MG63 (cell line): Measurements from ENCODE around the gene VWC2L. TPM values are rescaled to one million over a fixed set of nuclear protein-coding genes. Genes with fewer than 3 reads are reported as not detected.

Experiments
- DNase-seq: peaks from one replicate; pipeline ENCODE4 v3.0.0-alpha.2; 2020
- H3K27me3 ChIP-seq: fragments of 250-450 bp; sonication (Bioruptor Pico); 2 replicates; pipeline ENCODE4 v1.5.1; 2020; ENCODE audit warnings: mild to moderate bottlenecking, moderate library complexity
- H3K36me3 ChIP-seq: fragments of 250-450 bp; sonication (Bioruptor Pico); 2 replicates; pipeline ENCODE4 v1.5.1; 2020; ENCODE audit warnings: mild to moderate bottlenecking, moderate library complexity
- H3K4me3 ChIP-seq: fragments of 250-450 bp; sonication (Bioruptor Pico); 2 replicates; pipeline ENCODE4 v1.5.1; 2020; ENCODE audit warnings: mild to moderate bottlenecking, moderate library complexity
- H3K9me3 ChIP-seq: fragments of 250-450 bp; sonication (Bioruptor Pico); 2 replicates; pipeline ENCODE4 v1.5.1; 2020; ENCODE audit warnings: mild to moderate bottlenecking, moderate library complexity
- total RNA-seq: library from RNA; depleted of rRNA; stranded (reverse); fragments of >200 nt; shearing (Covaris generic); gene quantifications from 2 replicates; pipeline ENCODE4 v1.2.3, GENCODE V29; 2014; ENCODE audit warnings: low replicate concordance

VWC2L gene
- total RNA-seq, 1 experiment from 2014 or later: not detected

DNA sequence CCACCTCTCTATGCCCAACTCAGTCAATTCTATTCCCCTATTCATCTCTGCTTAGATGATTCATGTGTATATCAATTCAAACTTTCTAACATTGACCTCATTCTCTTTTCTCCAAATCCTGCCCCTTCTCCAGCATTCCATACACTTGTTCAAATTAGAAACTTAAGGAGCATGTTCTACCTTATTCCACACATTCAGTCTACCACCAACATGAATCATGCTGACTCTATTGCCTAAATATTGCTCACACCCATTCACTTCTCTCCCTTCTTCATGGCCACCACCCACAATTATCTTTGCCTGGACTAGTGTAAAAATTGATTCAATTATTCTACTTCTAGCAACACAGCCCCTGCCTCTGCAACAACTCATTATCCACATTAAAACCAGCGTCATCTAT lies 147.5 kb downstream of the VWC2L start:
- no peak overlapping the region for H3K4me3 ChIP-seq
- no peaks in the 10 kb centered on the region for H3K27me3 ChIP-seq
- DNase-seq: no peak
- no peaks in the 10 kb centered on the region for H3K36me3 ChIP-seq
- no peaks in the 10 kb centered on the region for H3K9me3 ChIP-seq

GRCh38 chr2:214560176-214560575 lies 149.3 kb downstream of the VWC2L start:
- Histone ChIP-seq H3K36me3 (no peaks in the 10 kb centered on the region), H3K4me3 (no peak overlapping the region), H3K27me3 (no peaks in the 10 kb centered on the region), H3K9me3 (no peaks in the 10 kb centered on the region)
- no peak for DNase-seq

DNA sequence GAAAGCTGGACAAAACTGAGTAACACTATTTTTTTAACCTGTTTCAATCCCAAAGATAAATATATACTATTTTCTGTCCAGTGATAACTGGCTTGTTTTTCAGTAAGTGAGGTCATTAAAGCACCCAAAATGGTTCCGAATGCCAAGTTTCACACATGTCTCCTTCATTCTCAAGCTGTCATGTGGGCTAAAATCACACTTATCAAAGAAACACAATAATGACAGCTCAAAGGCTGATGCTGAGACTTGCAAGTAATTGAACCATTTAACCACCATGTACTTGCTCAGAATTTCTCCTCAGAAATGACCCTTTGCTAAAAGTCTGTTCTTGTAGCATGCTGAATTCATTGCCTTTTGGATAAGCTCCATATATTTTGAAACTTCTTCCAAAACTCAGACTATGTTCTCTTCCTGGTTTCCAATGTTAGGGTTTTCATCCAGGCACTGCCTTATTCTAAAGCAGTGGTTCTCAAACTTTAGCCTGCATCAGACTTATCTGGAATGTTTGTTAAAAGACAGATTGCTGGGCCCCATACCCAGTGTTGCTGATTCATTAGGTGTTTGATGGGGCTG lies 149.8 kb downstream of the VWC2L start:
- no peak overlapping the region for H3K4me3 ChIP-seq
- no peaks in the 10 kb centered on the region for H3K27me3 ChIP-seq
- DNase-seq: no peak

DNA sequence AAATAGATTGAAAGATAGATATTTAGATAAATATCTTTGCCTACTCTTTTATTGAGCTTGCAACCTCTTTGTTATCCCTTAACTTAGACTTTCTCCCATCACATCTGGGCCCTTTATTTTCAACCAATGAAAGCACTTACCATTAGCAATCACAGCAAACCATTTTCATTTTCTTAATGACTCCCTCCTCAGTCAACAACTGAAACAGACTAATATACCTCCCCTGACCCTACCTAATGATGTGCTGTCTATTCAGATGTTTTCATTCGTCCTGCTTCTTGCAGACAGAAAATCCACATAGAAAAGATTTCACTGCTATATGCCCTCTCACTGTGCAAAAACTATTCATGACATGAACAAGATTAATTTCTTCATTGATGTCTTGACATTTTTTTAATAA lies 154.4 kb downstream of the VWC2L start:
- H3K36me3 ChIP-seq: no peaks in the 10 kb centered on the region
- DNase-seq: no peak
- no peaks in the 10 kb centered on the region for H3K9me3 ChIP-seq
- H3K4me3 ChIP-seq: no peak overlapping the region
- no peaks in the 10 kb centered on the region for H3K27me3 ChIP-seq

More for the DNA sequence above, 149.8 kb downstream of the VWC2L start:
- no peaks in the 10 kb centered on the region for H3K36me3 ChIP-seq
- no peaks in the 10 kb centered on the region for H3K9me3 ChIP-seq

DNA sequence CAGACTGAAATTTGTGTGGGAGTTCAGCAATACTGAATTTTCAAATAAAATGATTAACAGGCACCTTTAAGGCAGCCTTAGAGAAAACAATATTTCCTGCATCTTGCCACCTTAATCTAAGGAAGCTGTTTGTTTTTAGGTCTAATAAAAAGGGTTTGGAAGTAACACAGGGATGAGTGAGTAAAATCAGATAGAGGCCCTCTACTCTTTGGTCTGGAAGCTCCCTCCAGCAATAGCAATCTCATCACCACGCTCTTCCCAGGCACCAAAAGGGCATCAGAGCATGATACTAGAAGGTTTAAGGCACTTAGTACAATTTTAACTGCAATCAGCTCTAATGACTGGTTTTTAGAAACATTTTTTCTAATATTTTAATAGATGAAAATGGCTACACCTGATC lies 155.6 kb downstream of the VWC2L start:
- DNase-seq: no peak
- H3K9me3 ChIP-seq: no peaks in the 10 kb centered on the region
- no peaks in the 10 kb centered on the region for H3K36me3 ChIP-seq
- H3K4me3 ChIP-seq: no peak overlapping the region
- no peaks in the 10 kb centered on the region for H3K27me3 ChIP-seq

GRCh38 chr2:214569419-214570035 lies 158.7 kb downstream of the VWC2L start:
- no peak for DNase-seq

DNA sequence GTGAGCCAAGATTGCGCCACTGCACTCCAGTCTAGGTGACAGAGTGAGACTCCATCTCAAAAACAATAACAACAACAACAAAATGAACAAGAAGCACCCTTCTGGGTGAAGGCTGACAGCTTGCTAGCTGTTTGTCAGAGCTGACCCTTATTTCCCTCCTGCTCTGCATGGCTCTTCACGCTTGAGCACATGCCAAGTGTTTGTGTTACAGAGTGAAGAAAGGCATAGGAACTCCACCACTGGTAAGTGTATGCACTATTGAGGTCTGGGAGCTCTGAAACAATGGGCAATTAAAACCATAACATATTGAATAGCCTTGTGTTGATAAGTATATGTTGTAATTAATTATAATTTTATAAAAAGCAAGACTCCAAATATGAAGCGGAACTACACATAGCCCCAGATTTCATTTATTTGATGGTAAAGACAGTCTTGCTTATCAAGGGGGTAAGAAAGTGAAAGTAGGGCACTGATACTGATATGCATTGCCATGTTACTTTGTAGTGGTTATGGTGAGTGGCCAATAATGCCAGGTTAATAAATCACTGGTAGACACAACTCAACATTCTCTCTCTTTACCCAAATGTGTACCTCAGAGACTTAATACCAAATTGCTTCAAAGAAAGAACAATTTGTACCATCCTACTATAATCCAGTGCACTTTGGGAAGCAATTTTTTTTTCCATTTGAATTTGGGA lies 163.4 kb downstream of the VWC2L start:
- DNase-seq: no peak
- Histone ChIP-seq H3K4me3 (no peak overlapping the region), H3K36me3 (no peaks in the 10 kb centered on the region), H3K9me3 (no peaks in the 10 kb centered on the region), H3K27me3 (no peaks in the 10 kb centered on the region)

More at GRCh38 chr2:214569419-214570035, 158.7 kb downstream of the VWC2L start:
- Histone ChIP-seq H3K4me3 (no peak overlapping the region), H3K9me3 (no peaks in the 10 kb centered on the region), H3K36me3 (no peaks in the 10 kb centered on the region), H3K27me3 (no peaks in the 10 kb centered on the region)

DNA sequence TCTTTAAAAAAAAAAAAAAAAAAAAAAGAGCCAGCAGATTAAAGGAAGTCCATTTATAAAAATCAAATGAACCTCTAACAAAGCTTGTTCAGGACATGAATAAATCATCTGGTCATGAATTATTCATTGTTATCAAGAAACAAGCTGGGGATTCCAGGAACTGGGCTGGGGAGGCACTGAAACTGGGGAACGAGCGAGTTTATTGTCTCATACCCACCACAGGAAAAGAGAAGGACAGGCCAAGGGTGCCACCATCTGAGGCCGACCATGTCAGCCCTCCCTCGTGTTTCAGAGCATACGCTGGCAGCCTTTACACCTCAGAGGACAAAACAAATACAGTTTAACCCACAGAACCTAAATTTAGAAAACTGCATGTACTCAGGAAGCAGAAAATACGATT lies 164.2 kb downstream of the VWC2L start:
- H3K27me3 ChIP-seq: no peaks in the 10 kb centered on the region
- no peaks in the 10 kb centered on the region for H3K36me3 ChIP-seq
- DNase-seq: no peak
- no peaks in the 10 kb centered on the region for H3K9me3 ChIP-seq
- no peak overlapping the region for H3K4me3 ChIP-seq

GRCh38 chr2:214575465-214575864 lies 164.6 kb downstream of the VWC2L start:
- no peaks in the 10 kb centered on the region for H3K36me3 ChIP-seq
- DNase-seq: no peak

GRCh38 chr2:214577769-214578168 lies 166.9 kb downstream of the VWC2L start:
- no peak for DNase-seq
- Histone ChIP-seq H3K4me3 (no peak overlapping the region), H3K36me3 (no peaks in the 10 kb centered on the region), H3K9me3 (no peaks in the 10 kb centered on the region), H3K27me3 (no peaks in the 10 kb centered on the region)

More at GRCh38 chr2:214575465-214575864, 164.6 kb downstream of the VWC2L start:
- H3K9me3 ChIP-seq: no peaks in the 10 kb centered on the region
- no peaks in the 10 kb centered on the region for H3K27me3 ChIP-seq
- H3K4me3 ChIP-seq: no peak overlapping the region

- H3K9me3 ChIP-seq: no peaks in the 10 kb centered on the region
- no peaks in the 10 kb centered on the region for H3K36me3 ChIP-seq
- no peak for DNase-seq
- H3K4me3 ChIP-seq: no peak overlapping the region
- no peaks in the 10 kb centered on the region for H3K27me3 ChIP-seq
Observed at GRCh38 chr2:214578442-214578841, 167.6 kb downstream of the VWC2L start.

- Histone ChIP-seq H3K36me3 (no peaks in the 10 kb centered on the region), H3K9me3 (no peaks in the 10 kb centered on the region), H3K4me3 (no peak overlapping the region), H3K27me3 (no peaks in the 10 kb centered on the region)
- DNase-seq: no peak
Observed at GRCh38 chr2:214579035-214579434, 168.2 kb downstream of the VWC2L start.

GRCh38 chr2:214587442-214587841 lies 176.6 kb downstream of the VWC2L start:
- Histone ChIP-seq H3K36me3 (no peaks in the 10 kb centered on the region), H3K9me3 (no peaks in the 10 kb centered on the region), H3K4me3 (no peak overlapping the region), H3K27me3 (no peaks in the 10 kb centered on the region)
- DNase-seq: no peak

GRCh38 chr2:214591366-214591765 lies 180.5 kb downstream of the VWC2L start:
- Histone ChIP-seq H3K36me3 (no peaks in the 10 kb centered on the region), H3K27me3 (no peaks in the 10 kb centered on the region), H3K9me3 (no peaks in the 10 kb centered on the region), H3K4me3 (no peak overlapping the region)
- DNase-seq: no peak

DNA sequence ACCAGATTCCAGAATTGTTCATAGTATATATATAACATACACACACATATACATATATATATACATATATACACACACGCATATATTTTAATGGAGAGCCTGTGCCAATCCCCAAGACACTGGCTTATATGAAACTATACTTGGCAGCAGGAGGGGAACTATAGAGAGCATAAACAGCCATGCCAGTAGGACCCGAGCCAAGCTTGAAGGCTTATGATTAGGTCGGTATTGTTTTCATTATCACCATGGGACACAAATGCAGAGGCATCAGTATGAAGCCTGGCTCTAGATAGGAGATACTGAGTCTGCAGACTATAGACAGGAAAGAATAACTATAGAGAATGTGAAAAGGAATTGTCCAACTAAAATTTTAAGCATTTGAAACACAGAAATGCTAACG lies 181.2 kb downstream of the VWC2L start:
- peak; percentile 45 for DNase-seq
- Histone ChIP-seq H3K27me3 (no peaks in the 10 kb centered on the region), H3K36me3 (no peaks in the 10 kb centered on the region), H3K4me3 (no peak overlapping the region), H3K9me3 (no peaks in the 10 kb centered on the region)

- Histone ChIP-seq H3K9me3 (no peaks in the 10 kb centered on the region), H3K4me3 (no peak overlapping the region), H3K27me3 (no peaks in the 10 kb centered on the region), H3K36me3 (no peaks in the 10 kb centered on the region)
- peak; percentile 74 for DNase-seq
Observed at GRCh38 chr2:214593727-214594126, 182.9 kb downstream of the VWC2L start.

DNA sequence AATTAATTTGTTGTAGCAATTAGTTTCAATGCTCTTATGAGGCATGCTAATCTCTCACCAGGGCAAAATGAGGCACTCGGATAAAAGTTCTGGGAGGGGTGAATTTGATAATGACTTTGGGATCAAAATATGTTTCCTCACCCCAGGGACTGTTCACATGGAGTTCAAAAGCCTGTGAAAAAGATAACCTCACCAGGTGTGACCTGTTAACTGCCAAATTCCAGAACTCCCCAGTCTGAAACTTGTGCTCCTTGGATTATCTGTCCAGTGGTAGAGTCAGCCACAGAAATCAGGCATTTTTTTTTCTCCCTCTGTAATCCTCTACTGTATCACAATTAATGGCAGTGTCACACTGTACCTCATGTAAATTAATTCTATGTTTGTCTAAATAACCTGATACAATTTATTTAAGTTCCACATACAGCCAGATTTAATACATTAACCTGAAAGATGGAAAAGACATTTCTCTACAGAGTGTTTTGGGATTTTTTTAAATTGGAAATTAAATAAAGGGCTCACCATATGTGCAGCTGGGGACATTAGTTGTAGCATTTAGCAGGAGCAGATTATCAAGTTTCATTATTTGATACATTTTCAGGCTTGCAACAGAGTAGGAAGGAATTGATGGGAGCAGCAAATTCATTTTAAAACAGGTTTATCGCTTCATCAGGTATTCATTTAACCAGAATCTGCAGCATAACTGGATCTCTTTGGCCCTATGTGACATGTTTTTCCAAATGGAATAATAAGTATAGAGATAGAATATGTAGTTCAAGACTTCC lies 191.2 kb downstream of the VWC2L start:
- H3K9me3 ChIP-seq: 0 out of 2 replicates have a peak, but pooled peaks cover 2% of the 10 kb centered on the region
- H3K36me3 ChIP-seq: no peaks in the 10 kb centered on the region
- H3K4me3 ChIP-seq: no peak overlapping the region
- no peak for DNase-seq
- H3K27me3 ChIP-seq: no peaks in the 10 kb centered on the region
